Fibroblast of lung (primary cell): ENCODE data around the gene RPS21.

Experiments
- EZH2 ChIP-seq: IDR thresholded peaks from 2 replicates; pipeline ENCODE4 v1.5.1; 2012; ENCODE audit warnings: low read length, control low read depth, mild to moderate bottlenecking; ENCODE audit errors: missing control alignments
- TF ChIP-seq, protein P1 (sequence below), 2 donors: IDR thresholded peaks in 1 of 2; conservative IDR thresholded peaks in 1 of 2; 1 replicate in 1 of 2; 2 replicates in 1 of 2; pipeline ENCODE4 v1.5.1; 2011 to 2012; ENCODE audit warnings: low read length in 2 of 2, control low read depth in 1 of 2, inconsistent platforms in 1 of 2, low read depth in 1 of 2, mild to moderate bottlenecking in 1 of 2

DNA sequence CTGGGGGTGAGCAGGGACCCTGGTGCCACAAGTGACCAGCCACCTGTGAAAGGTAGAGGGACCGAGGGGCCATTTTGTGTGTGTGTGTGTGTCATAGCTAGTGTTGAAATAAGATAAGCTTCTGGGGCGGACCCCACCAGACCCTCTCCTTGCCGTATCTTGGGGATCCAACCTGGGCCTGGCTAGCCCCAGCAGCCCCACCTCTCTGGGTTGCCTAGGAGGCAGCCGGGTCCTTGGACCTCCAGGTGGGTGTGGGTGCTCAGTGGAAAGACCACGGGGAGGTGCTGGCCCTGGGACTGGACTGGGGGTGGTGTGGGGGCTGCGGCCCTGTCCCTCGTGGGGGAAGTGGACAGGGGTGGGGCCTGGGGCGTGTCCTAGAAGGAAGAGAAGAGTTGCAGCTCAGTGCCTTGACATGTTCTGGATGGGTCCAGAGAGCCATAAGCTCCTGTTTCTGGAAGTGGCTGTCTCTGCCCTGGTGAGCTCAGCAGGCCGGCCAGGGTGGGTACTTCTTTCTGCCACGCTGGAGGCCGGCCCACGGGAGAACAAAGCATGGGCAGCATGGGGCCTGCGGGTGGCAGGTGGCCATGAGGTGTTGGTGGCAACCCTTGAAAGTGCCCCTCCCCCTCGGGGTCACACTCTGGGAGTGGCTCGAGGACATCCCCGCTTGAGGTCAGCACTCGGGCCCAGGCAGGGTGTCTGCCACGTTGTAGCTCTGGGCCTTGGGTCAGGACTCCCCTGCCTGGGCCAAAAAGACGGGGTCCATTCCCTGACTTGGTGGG, 32.0 kb downstream of the RPS21 start:
- TF ChIP-seq EZH2: no peak
- TF ChIP-seq, protein P1, sequence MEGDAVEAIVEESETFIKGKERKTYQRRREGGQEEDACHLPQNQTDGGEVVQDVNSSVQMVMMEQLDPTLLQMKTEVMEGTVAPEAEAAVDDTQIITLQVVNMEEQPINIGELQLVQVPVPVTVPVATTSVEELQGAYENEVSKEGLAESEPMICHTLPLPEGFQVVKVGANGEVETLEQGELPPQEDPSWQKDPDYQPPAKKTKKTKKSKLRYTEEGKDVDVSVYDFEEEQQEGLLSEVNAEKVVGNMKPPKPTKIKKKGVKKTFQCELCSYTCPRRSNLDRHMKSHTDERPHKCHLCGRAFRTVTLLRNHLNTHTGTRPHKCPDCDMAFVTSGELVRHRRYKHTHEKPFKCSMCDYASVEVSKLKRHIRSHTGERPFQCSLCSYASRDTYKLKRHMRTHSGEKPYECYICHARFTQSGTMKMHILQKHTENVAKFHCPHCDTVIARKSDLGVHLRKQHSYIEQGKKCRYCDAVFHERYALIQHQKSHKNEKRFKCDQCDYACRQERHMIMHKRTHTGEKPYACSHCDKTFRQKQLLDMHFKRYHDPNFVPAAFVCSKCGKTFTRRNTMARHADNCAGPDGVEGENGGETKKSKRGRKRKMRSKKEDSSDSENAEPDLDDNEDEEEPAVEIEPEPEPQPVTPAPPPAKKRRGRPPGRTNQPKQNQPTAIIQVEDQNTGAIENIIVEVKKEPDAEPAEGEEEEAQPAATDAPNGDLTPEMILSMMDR (conservative IDR thresholded peaks at IDR 0.05 in 1 of 2, IDR thresholded peaks at IDR 0.05 in 1 of 2; ENCODE audit: low read depth in 1 of 2, low read length in 2 of 2): no peak
